ENCODE results near the gene NFYC. TPM values are rescaled to one million over a fixed set of nuclear protein-coding genes. Genes with fewer than 3 reads are reported as not detected.

NFYC gene
- total and polyA plus RNA-seq, 2 experiments from 2014 or later: 23.7 to 28.3 TPM

GRCh38 chr1:40762144-40762923 lies 70.8 kb downstream of the NFYC start:
- H3K4me1 ChIP-seq (ENCODE audit: insufficient read depth): no peaks in the 10 kb centered on the region
- H3K9me3 ChIP-seq (ENCODE audit: low read depth): no peaks in the 10 kb centered on the region
- H4K20me1 ChIP-seq (ENCODE audit: insufficient read depth): no peaks in the 10 kb centered on the region
- peaks cover 22% of the 10 kb centered on the region; the same call in 1 of the 2 replicates for H3K36me3 ChIP-seq (ENCODE audit: low read depth)
- in situ Hi-C loops (cut with MboI): no loop called here
- no peak overlapping the region for H2AFZ ChIP-seq
- no peaks in the 10 kb centered on the region for H3K9me2 ChIP-seq (ENCODE audit: insufficient read depth)
- no peak overlapping the region for H3K9ac ChIP-seq
- 0 out of 2 replicates have a peak, but pooled peaks cover 4% of the 10 kb centered on the region for H3F3A ChIP-seq (ENCODE audit: insufficient read depth)
- no peak for DNase-seq
- no peak for TF ChIP-seq EZH2phosphoT487 (IDR thresholded peaks at IDR 0.05; ENCODE audit: insufficient read depth, low read depth)
- TF ChIP-seq EZH2 (IDR thresholded peaks at IDR 0.05; ENCODE audit: insufficient read depth, poor library complexity, severe bottlenecking): no peak
- no peak overlapping the region for H3K4me2 ChIP-seq (ENCODE audit: unreplicated experiment)
- no peaks in the 10 kb centered on the region for H3K27me3 ChIP-seq (replicated peaks; ENCODE audit: insufficient read depth)
- no peak overlapping the region for H3K27ac ChIP-seq
- H3K4me3 ChIP-seq: no peak overlapping the region
- 87 to 90% methylated on average over 7 of the region's 7 CpGs for WGBS, 2 experiments (ENCODE audit: low coverage in 1 of 2, low lambda C conversion rate in 2 of 2, missing lambda C conversion rate in 2 of 2)
- H3K79me2 ChIP-seq (ENCODE audit: insufficient read depth): no peaks in the 10 kb centered on the region

- WGBS, 2 experiments (ENCODE audit: low coverage in 1 of 2, low lambda C conversion rate in 2 of 2, missing lambda C conversion rate in 2 of 2): 96% methylated on average over 9 of the region's 9 CpGs
- no peaks in the 10 kb centered on the region for H3K27me3 ChIP-seq (replicated peaks; ENCODE audit: insufficient read depth)
- no peaks in the 10 kb centered on the region for H3K4me1 ChIP-seq (ENCODE audit: insufficient read depth)
- H3K9me3 ChIP-seq (ENCODE audit: low read depth): no peaks in the 10 kb centered on the region
- no peaks in the 10 kb centered on the region for H4K20me1 ChIP-seq (ENCODE audit: insufficient read depth)
- no peak overlapping the region for H3K4me3 ChIP-seq
- TF ChIP-seq EZH2 (IDR thresholded peaks at IDR 0.05; ENCODE audit: insufficient read depth, poor library complexity, severe bottlenecking) (no peak), EZH2phosphoT487 (IDR thresholded peaks at IDR 0.05; ENCODE audit: insufficient read depth, low read depth) (no peak)
- no peak for DNase-seq
- 0 out of 2 replicates have a peak, but pooled peaks cover 4% of the 10 kb centered on the region for H3F3A ChIP-seq (ENCODE audit: insufficient read depth)
- no peak overlapping the region for H3K9ac ChIP-seq
- no peak overlapping the region for H2AFZ ChIP-seq
- H3K9me2 ChIP-seq (ENCODE audit: insufficient read depth): no peaks in the 10 kb centered on the region
- no peak overlapping the region for H3K27ac ChIP-seq
- in situ Hi-C loops (cut with MboI): no loop called here
- peaks cover 27% of the 10 kb centered on the region; the same call in 1 of the 2 replicates for H3K36me3 ChIP-seq (ENCODE audit: low read depth)
- H3K4me2 ChIP-seq (ENCODE audit: unreplicated experiment): no peak overlapping the region
- H3K79me2 ChIP-seq (ENCODE audit: insufficient read depth): no peaks in the 10 kb centered on the region
Measured at GRCh38 chr1:40763742-40764532, 72.4 kb downstream of the NFYC start.

GRCh38 chr1:40764981-40765380 lies 73.5 kb downstream of the NFYC start:
- Histone ChIP-seq H3K79me2 (ENCODE audit: insufficient read depth) (no peaks in the 10 kb centered on the region), H3K27ac (no peak overlapping the region), H3K4me2 (ENCODE audit: unreplicated experiment) (no peak overlapping the region), H3K27me3 (replicated peaks; ENCODE audit: insufficient read depth) (no peaks in the 10 kb centered on the region), H4K20me1 (ENCODE audit: insufficient read depth) (no peaks in the 10 kb centered on the region), H3K9ac (no peak overlapping the region), H2AFZ (no peak overlapping the region), H3K36me3 (ENCODE audit: low read depth) (0 out of 2 replicates have a peak, but pooled peaks cover 18% of the 10 kb centered on the region), H3K4me3 (no peak overlapping the region), H3K4me1 (ENCODE audit: insufficient read depth) (no peaks in the 10 kb centered on the region), H3F3A (ENCODE audit: insufficient read depth) (0 out of 2 replicates have a peak, but pooled peaks cover 4% of the 10 kb centered on the region), H3K9me3 (ENCODE audit: low read depth) (no peaks in the 10 kb centered on the region), H3K9me2 (ENCODE audit: insufficient read depth) (no peaks in the 10 kb centered on the region)
- 96 to 100% methylated on average over 2 of the region's 2 CpGs for WGBS, 2 experiments (ENCODE audit: low coverage in 1 of 2, low lambda C conversion rate in 2 of 2, missing lambda C conversion rate in 2 of 2)
- DNase-seq: no peak
- TF ChIP-seq EZH2phosphoT487 (IDR thresholded peaks at IDR 0.05; ENCODE audit: insufficient read depth, low read depth) (no peak), EZH2 (IDR thresholded peaks at IDR 0.05; ENCODE audit: insufficient read depth, poor library complexity, severe bottlenecking) (no peak)
- in situ Hi-C loops (cut with MboI): no loop called here

DNA sequence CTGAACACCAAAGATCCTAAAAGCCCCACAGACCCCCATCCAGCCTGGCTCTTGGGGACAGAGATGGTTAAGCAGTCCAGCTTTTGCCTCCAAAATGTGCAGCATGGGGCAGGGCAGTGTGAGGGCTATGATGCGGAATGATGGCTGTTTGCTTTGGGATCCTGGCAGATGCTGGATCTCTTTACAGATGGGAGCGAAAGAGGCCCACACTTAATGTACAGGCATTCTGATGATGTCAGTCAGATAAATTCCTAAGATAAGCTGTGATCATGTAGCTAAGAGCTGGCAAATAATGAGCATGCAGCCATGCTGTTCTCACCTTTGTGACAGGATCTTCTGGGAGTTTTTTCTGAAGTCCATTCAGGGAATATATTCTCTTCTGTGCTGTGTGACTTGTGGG lies 74.5 kb downstream of the NFYC start:
- Histone ChIP-seq H3K27ac (no peak overlapping the region), H3K9me2 (ENCODE audit: insufficient read depth) (no peaks in the 10 kb centered on the region), H3K36me3 (ENCODE audit: low read depth) (0 out of 2 replicates have a peak, but pooled peaks cover 17% of the 10 kb centered on the region), H3K4me1 (ENCODE audit: insufficient read depth) (no peaks in the 10 kb centered on the region), H3F3A (ENCODE audit: insufficient read depth) (0 out of 2 replicates have a peak, but pooled peaks cover 4% of the 10 kb centered on the region), H3K4me2 (ENCODE audit: unreplicated experiment) (no peak overlapping the region), H4K20me1 (ENCODE audit: insufficient read depth) (no peaks in the 10 kb centered on the region), H3K79me2 (ENCODE audit: insufficient read depth) (no peaks in the 10 kb centered on the region), H3K27me3 (replicated peaks; ENCODE audit: insufficient read depth) (no peaks in the 10 kb centered on the region), H3K9ac (no peak overlapping the region), H3K4me3 (no peak overlapping the region), H2AFZ (no peak overlapping the region), H3K9me3 (ENCODE audit: low read depth) (no peaks in the 10 kb centered on the region)
- TF ChIP-seq EZH2phosphoT487 (IDR thresholded peaks at IDR 0.05; ENCODE audit: insufficient read depth, low read depth) (no peak), EZH2 (IDR thresholded peaks at IDR 0.05; ENCODE audit: insufficient read depth, poor library complexity, severe bottlenecking) (no peak)
- 98 to 100% methylated on average over 2 of the region's 2 CpGs for WGBS, 2 experiments (ENCODE audit: low coverage in 1 of 2, low lambda C conversion rate in 2 of 2, missing lambda C conversion rate in 2 of 2)
- in situ Hi-C loops (cut with MboI): no loop called here
- no peak for DNase-seq
